PFSK-1 (cell line): ENCODE data around the gene RALGPS1.

ENCODE experiments used
- POLR2AphosphoS5 ChIP-seq: IDR thresholded peaks from 2 replicates; pipeline ENCODE4 v1.6.1; 2012; ENCODE audit warnings: low read depth, mild to moderate bottlenecking, control low read depth, low read length, moderate library complexity
- REST ChIP-seq, 2 experiments: IDR thresholded peaks; 2 replicates each; pipeline versions ENCODE4 v1.6.1 to v1.8.0; 2011 to 2012; ENCODE audit warnings: low read depth in 2 of 2, low read length in 2 of 2, control low read depth in 1 of 2, inconsistent platforms in 1 of 2, mild to moderate bottlenecking in 1 of 2, moderate library complexity in 1 of 2; ENCODE audit not compliant: insufficient read depth in 1 of 2
- SIN3A ChIP-seq: IDR thresholded peaks from 2 replicates; pipeline ENCODE4 v1.6.1; 2012; ENCODE audit warnings: mild to moderate bottlenecking, low read length, moderate library complexity, borderline replicate concordance; ENCODE audit not compliant: insufficient read depth
- TAF1 ChIP-seq: IDR thresholded peaks from 2 replicates; pipeline ENCODE4 v1.6.1; 2012; ENCODE audit warnings: low read length, control low read depth, borderline replicate concordance; ENCODE audit not compliant: insufficient read depth

- TF ChIP-seq POLR2AphosphoS5, result no peak
- no peak for TF ChIP-seq REST (IDR thresholded peaks at IDR 0.05; ENCODE audit: insufficient read depth in 1 of 2, low read depth in 2 of 2, low read length in 2 of 2)
- no peak for TF ChIP-seq TAF1
- no peak for TF ChIP-seq SIN3A
Measured at GRCh38 chr9:127170103-127170502, 255.5 kb downstream of the RALGPS1 start.
